Fibroblast of villous mesenchyme (primary cell): Measurements from ENCODE around the gene ATP11A. TPM values are rescaled to one million over a fixed set of nuclear protein-coding genes. Genes with fewer than 3 reads are reported as not detected.

Experiments
- DNase-seq: peaks from one replicate; pipeline ENCODE4 v3.0.0-alpha.2; 2010; ENCODE audit warnings: low read depth
- H3K4me3 ChIP-seq: 2 replicates; pipeline ENCODE4 v1.5.1; 2011; ENCODE audit warnings: low read depth, mild to moderate bottlenecking, low read length
- total RNA-seq: library from RNA; depleted of rRNA; stranded (reverse); fragments of >200 nt; gene quantifications from 2 replicates; pipeline ENCODE4 v1.2.3, GENCODE V29; 2012
- TF ChIP-seq, protein P1 (sequence below): IDR thresholded peaks from 2 replicates; pipeline ENCODE4 v1.5.1; 2012; ENCODE audit warnings: low read depth, mild to moderate bottlenecking, low read length; ENCODE audit not compliant: insufficient read depth

The ATP11A gene
- total RNA-seq, 1 donor, result 6.9 TPM

GRCh38 chr13:112928972-112929782, 239.3 kb downstream of the ATP11A start:
- TF ChIP-seq, protein P1, sequence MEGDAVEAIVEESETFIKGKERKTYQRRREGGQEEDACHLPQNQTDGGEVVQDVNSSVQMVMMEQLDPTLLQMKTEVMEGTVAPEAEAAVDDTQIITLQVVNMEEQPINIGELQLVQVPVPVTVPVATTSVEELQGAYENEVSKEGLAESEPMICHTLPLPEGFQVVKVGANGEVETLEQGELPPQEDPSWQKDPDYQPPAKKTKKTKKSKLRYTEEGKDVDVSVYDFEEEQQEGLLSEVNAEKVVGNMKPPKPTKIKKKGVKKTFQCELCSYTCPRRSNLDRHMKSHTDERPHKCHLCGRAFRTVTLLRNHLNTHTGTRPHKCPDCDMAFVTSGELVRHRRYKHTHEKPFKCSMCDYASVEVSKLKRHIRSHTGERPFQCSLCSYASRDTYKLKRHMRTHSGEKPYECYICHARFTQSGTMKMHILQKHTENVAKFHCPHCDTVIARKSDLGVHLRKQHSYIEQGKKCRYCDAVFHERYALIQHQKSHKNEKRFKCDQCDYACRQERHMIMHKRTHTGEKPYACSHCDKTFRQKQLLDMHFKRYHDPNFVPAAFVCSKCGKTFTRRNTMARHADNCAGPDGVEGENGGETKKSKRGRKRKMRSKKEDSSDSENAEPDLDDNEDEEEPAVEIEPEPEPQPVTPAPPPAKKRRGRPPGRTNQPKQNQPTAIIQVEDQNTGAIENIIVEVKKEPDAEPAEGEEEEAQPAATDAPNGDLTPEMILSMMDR, result no peak
- no peak overlapping the region for H3K4me3 ChIP-seq
- DNase-seq, result peak; percentile 44

DNA sequence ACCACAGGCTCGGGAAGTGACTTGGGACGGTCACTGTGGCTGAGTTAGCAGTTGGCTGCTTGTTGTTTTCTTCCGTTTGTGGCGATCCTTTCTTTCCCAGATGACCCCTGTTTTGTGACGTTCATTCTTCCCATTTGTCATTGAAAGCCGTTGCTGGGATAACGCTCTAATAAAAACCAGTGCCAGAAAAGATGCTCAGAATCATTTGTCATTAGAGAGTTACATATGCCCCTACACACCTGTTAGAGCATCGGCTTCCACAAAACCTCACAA, 239.9 kb downstream of the ATP11A start:
- DNase-seq, result no peak
- no peak overlapping the region for H3K4me3 ChIP-seq
- TF ChIP-seq, protein P1, result no peak

DNA sequence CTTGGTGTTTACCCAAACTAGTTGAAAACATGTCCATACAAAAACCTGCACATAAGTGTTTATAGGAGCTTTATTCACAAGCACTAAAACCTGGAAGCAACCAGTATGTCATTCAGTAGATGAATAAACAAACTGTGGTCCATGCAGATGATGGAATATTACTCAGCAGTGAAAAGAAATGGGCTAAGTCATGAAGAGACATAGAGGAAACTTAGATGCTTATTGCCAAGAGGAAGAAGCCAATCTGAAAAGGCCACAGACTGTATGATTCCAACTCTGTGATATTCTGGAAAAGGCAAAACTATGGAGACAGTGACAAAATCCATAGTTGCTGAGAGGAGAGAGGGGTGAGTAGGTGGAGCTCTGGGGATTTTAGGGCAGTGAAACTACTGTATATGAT, 240.4 kb downstream of the ATP11A start:
- H3K4me3 ChIP-seq, result no peak overlapping the region
- no peak for DNase-seq
- TF ChIP-seq, protein P1, result no peak

DNA sequence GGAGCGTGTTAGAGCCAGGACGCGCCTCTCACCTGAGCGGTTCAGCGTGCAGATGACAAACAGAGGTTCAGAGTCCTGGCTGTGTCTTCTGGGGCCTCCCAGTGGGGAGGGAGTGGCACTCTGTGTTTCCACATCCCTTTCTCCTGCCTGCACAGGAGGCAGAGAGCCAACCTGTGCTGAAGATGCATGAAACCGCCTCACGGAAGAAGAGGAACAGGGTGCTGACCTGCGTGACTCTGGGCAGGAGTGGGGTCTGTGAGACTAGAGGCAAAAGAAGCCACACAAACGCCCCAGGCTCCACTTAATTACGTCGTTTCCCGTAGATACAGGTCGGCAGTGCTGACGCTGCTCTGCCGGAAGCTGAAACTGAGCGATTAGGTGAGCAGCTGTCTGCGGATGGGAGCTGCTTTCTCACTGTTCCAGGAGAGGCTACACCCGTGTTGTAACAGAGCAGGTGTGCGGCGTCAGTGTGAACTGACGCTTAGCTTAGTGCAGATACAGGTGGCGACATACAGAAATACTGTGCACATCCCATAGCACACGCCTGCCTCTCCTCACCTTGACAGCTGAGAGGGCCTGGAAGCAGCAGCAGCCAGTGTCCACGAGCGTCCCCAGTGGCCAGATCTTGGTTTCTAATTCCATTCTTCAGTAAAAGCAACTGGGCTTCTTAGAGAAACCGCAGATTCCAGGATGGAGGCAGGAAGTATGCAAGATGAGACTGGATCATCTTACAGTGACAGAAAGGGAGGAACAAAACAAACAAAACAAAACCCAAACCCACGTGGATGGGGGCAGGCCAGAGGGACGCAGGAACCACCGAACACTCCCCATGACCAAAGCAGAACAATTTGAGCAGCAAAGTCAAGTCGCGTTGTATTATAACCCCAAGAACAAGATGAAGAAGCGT, 241.4 kb downstream of the ATP11A start:
- no peak overlapping the region for H3K4me3 ChIP-seq
- peak; percentile 81 for DNase-seq
- TF ChIP-seq, protein P1, result peak; percentile 82

DNA sequence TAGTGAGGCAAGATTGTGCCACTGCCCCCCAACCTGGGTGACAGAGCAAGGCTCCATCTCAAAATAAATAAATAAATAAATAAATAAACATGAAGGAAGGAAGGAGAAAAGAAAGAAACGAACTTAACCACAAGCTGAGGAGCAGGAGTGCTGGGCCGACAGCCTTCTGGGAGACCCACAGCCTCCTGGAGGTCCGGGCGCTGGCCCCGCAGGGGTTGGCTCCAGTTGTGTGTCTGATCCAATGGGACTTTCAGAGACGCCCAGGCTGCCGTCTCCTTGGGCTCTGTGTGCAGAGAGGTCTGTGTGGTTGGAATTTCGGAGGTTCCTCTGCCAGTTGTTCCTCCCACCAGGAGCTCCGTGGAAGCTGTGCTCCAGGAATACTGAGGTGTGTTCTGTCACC, 243.1 kb downstream of the ATP11A start:
- TF ChIP-seq, protein P1, result no peak
- no peak overlapping the region for H3K4me3 ChIP-seq
- no peak for DNase-seq

GRCh38 chr13:112933649-112934048, 243.8 kb downstream of the ATP11A start:
- no peak for DNase-seq
- TF ChIP-seq, protein P1, result no peak

More at GRCh38 chr13:112933649-112934048, 243.8 kb downstream of the ATP11A start:
- H3K4me3 ChIP-seq, result no peak overlapping the region
